Measurements from ENCODE around the gene NPS.

Gene NPS

GRCh38 chr10:127561647-127562046 is 12.5 kb downstream of the NPS start:
- DNase-seq (ENCODE audit: low read depth) = no peak

DNA sequence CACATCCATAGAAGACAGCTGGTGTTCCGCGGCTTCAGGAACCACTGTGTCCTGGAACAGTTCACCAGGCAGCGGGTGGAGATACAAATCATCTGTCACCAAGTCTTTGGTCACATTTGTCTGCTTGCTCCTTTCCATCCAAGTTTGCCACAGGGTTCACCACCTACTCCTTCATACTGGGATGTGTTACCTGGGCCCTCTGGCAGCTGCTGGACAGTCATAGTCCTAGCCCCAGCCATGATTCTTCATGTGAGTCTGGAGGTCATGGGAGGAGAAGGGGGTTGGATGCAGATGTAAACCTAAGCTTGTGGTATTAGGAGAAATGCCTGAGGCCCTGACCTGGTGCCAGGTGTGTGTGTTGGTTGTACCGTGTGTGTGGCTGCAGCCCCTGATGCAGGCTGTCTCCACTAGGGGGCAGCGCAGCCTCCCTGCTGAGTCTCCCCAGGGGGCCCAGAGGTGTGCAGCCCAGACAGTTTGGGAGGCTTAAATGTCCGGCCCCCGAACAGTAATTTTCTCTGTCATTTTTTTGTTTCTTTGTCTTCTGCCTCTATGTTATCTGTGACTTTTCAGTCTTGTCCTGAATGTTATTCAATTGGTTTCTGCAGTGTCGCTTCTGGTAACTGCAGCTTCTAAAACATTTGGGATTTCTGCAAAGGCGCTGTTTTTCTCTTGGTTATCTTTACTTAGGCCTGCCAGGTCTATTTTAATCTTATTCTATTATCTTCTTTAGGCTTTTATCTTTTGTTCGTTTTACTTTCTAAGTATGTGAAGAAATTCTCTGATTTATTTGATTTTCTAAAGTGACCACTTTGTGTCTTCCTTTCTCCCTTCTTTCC is 14.8 kb downstream of the NPS start:
- no peak for DNase-seq (ENCODE audit: low read depth)

- no peak for DNase-seq (ENCODE audit: low read depth)
Measured at GRCh38 chr10:127564644-127565043, 15.5 kb downstream of the NPS start.

- DNase-seq (ENCODE audit: low read depth) = no peak
Measured at GRCh38 chr10:127565583-127565982, 16.5 kb downstream of the NPS start.

DNA sequence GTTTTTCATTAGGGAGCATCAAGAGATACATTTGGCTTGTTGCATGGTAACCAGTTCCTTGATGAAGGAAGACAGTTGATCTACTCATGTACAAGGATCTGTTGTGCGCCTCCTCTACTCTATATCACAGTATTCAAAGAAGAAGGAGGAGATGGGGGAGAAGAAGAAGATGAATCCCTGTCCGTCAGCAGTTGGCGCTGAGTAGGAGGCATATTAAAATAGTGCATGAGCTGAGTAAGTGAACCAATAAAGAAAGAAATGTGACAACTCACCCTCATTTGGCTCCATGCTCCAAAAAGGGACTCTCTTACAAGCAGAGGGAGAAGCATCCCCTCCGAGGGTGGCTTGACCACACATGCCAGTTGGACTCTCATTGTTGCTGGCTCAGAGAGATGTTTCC is 20.1 kb downstream of the NPS start:
- DNase-seq (ENCODE audit: low read depth) = no peak

- DNase-seq (ENCODE audit: low read depth) = no peak
Measured at GRCh38 chr10:127570036-127570435, 20.9 kb downstream of the NPS start.

DNA sequence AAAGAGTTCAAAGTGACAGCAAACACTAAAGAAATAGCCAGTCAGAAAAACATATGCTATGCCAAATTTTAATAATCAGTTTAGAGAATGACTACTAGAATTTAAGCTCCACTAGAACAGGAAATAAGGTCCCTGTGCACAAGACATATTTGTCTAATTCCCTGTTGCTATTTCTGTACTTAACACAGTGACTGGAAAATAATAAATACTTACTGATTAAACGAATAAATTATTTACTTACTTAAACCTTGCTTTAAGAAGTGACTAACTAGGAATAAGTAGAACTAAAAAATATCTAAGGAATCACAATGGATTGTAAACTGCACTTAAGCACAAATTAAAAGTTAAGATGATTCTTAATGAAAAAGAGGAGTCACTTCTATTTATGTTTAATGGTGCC is 22.3 kb downstream of the NPS start:
- no peak for DNase-seq (ENCODE audit: low read depth)

DNA sequence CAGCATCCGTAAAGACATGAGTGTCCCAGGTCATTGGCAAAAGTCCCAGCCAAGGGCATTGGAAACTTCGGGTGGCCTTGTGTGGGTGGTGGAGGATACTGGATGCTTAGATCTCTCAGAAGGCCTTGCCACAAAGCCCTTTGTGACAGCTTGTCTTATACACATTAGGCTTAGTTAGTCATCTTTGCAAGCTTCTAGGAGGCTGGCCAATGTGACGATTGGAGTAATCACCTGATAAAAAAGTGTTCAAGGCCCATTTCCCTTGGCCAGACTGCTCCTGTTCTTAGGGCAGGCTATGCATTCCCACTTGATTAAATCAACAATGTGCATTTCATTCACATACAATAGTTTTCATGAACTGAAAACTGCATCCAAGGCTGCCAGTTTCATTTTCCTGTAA is 26.9 kb downstream of the NPS start:
- DNase-seq (ENCODE audit: low read depth) = no peak

GRCh38 chr10:127576740-127577161 is 27.6 kb downstream of the NPS start:
- DNase-seq (ENCODE audit: low read depth) = no peak

- no peak for DNase-seq (ENCODE audit: low read depth)
Measured at GRCh38 chr10:127577376-127578258, 28.5 kb downstream of the NPS start.

GRCh38 chr10:127578259-127578960 is 29.3 kb downstream of the NPS start:
- DNase-seq (ENCODE audit: low read depth) = no peak

DNA sequence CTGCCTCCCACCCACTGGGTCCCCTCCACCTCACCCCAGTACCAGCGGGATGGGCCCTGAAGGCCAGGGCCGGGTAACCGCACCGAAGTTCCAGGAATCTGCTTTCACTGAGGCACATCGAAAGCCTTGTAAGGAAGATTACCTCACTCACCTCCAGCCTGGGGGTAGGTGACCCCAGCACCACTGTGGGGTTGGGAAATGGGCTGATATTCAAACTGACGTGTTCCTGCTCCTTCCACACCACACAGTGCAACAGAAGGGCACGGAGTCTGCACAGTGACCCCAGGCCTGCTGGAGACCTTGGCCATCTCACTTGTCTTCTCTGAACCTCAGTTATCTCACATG is 29.8 kb downstream of the NPS start:
- no peak for DNase-seq (ENCODE audit: low read depth)

GRCh38 chr10:127579640-127580039 is 30.5 kb downstream of the NPS start:
- no peak for DNase-seq (ENCODE audit: low read depth)

DNA sequence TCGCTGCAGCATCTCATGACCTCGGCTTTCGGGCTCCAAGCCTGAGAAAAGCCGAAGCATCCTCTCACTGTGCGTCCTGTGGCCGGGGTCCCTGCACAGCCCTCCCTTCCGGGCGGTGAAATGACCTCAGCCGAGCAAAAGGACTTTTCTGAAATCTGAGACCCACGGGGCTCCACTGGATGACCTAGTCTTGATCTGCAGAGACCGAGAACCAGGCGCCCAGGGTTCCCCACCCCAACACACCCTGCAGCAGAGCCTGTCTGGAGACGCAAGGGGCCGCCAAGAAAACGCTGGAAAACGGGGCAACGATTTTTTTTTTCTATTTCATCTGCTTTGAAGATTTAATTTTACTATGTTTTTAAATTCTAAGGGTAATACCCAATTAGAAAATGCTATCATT is 31.7 kb downstream of the NPS start:
- no peak for DNase-seq (ENCODE audit: low read depth)

- no peak for DNase-seq (ENCODE audit: low read depth)
Measured at GRCh38 chr10:127585519-127586023, 36.5 kb downstream of the NPS start.

DNA sequence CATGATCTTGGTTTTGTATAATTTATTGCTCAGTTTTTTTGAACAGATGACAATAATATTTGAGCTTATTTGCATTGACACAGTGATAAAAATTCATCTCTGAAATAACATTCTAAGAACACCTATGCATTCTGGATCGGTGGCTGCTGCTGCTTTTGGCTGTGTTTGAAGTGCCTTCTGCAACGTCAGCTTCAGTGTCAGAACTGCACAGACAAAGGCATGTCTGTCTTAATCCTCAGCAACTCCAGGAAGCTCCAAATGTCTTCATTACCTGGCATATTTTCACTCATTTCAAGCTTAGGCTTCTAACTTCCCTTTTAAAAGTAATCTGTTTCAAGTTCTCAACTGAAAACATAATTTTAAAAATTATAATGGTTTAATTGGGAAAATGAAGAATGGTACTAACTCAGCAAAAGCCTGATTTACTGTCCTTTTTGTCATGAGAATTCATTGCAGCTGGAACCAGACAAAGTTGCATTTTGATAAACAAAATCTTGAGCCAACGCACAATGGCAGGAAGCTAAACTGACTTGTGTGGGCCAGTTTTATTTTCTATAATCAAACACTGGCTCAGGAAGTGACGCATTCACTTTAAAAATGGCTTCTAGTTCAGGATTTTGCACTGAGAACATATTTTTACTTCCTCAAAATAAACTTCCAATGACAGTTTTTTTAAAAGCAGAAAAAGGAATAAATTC is 38.7 kb downstream of the NPS start:
- no peak for DNase-seq (ENCODE audit: low read depth)

DNA sequence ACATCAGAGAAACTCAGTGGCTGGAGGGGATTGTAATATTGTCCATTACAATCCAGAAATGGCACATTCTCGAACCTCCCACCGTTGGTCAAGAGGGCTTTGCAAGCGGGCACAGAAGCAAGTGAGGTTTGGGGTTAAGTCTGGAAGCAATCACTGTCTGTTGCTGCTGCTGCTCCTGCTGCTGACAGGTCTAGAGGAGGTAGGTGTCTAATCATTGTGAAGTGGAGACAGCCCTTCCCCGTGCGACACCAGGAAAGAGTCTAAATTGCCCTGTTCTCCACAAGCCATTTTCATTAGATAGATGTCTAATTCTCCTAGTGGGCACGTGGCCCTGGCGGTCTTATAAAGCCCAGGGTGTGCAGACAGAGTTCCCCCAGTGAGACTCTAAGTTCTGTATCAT is 43.5 kb downstream of the NPS start:
- no peak for DNase-seq (ENCODE audit: low read depth)

- DNase-seq (ENCODE audit: low read depth) = no peak
Measured at GRCh38 chr10:127600479-127600878, 51.4 kb downstream of the NPS start.
